Osteoblast (primary cell): ENCODE data around the gene FAM83G. TPM values are rescaled to one million over a fixed set of nuclear protein-coding genes. Genes with fewer than 3 reads are reported as not detected.
A peak's percentile ranks its signal among the peaks of the same experiment; 100 is the strongest.

Experiments
- DNase-seq: peaks from one replicate; pipeline ENCODE4 v3.0.0; 2011; ENCODE audit warnings: low spot score, mixed read lengths; ENCODE audit not compliant: insufficient read length; ENCODE audit errors: missing footprints
- H2AFZ ChIP-seq: 2 replicates; pipeline ENCODE4 v1.6.0; 2011; ENCODE audit warnings: mild to moderate bottlenecking, low read length
- H3K27ac ChIP-seq: 2 replicates; pipeline ENCODE4 v1.5.1; 2011; ENCODE audit warnings: mild to moderate bottlenecking, low read depth, low read length, moderate library complexity
- H3K27me3 ChIP-seq: 2 replicates; pipeline ENCODE4 v1.6.0; 2012; ENCODE audit warnings: mild to moderate bottlenecking, control low read depth, inconsistent platforms, low read length, moderate library complexity; ENCODE audit not compliant: insufficient read depth
- H3K36me3 ChIP-seq: 2 replicates; pipeline ENCODE4 v1.5.1; 2011; ENCODE audit warnings: mild to moderate bottlenecking, low read length, control low read depth, moderate library complexity; ENCODE audit not compliant: insufficient read depth
- H3K4me1 ChIP-seq: 2 replicates; pipeline ENCODE4 v1.5.1; 2011; ENCODE audit warnings: mild to moderate bottlenecking, low read length, control low read depth, moderate library complexity; ENCODE audit not compliant: insufficient read depth
- H3K4me2 ChIP-seq: 2 replicates; pipeline ENCODE4 v1.6.0; 2011; ENCODE audit warnings: mild to moderate bottlenecking, low read length; ENCODE audit not compliant: insufficient read depth
- H3K4me3 ChIP-seq: fragments of 200-600 bp; sonication (generic); 3 replicates; pipeline ENCODE4 v1.5.1; 2012; ENCODE audit warnings: mild to moderate bottlenecking, low read length, inconsistent platforms; ENCODE audit not compliant: insufficient read depth
- H3K79me2 ChIP-seq: 2 replicates; pipeline ENCODE4 v1.6.0; 2012; ENCODE audit warnings: mild to moderate bottlenecking, low read length, control low read depth, inconsistent platforms; ENCODE audit not compliant: insufficient read depth
- H3K9me3 ChIP-seq: 2 replicates; pipeline ENCODE4 v1.5.1; 2011; ENCODE audit warnings: low read depth, low read length, control low read depth
- H4K20me1 ChIP-seq: 2 replicates; pipeline ENCODE4 v1.6.0; 2012; ENCODE audit warnings: mild to moderate bottlenecking, low read length, control low read depth; ENCODE audit not compliant: insufficient read depth
- CTCF ChIP-seq: IDR thresholded peaks from 2 replicates; pipeline ENCODE4 v1.5.1; 2011; ENCODE audit warnings: mild to moderate bottlenecking, low read depth, low read length, moderate library complexity; ENCODE audit errors: extremely low read depth
- total RNA-seq: library from RNA; depleted of rRNA; stranded (reverse); fragments of >200 nt; gene quantifications from 2 replicates; pipeline ENCODE4 v1.2.3, GENCODE V29; 2012

Gene FAM83G
- total RNA-seq, 1 donor: 11.6 TPM

DNA sequence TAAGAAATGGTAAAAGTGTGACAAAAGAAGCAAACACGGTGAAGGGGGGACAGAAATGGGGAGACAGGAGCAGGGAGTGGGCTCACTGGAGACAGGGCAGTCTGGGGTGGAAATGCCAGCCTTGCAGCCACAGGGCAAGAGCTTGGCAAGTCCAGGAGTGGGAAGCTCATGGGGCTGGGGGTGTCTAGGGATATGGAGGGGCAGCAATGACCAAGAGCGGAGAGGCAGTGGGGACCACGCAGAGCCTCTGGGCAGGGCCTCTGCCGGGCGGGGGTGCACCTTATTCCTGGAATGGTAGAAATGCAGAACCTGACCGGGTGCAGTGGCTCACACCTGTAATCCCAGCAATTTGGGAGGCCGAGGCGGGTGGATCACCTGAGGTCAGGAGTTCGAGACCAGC lies 40.0 kb downstream of the FAM83G start:
- peaks cover 31% of the 10 kb centered on the region for H3K4me1 ChIP-seq
- H4K20me1 ChIP-seq: no peaks in the 10 kb centered on the region
- TF ChIP-seq CTCF: no peak
- no peak overlapping the region for H2AFZ ChIP-seq
- H3K4me2 ChIP-seq: no peak overlapping the region
- H3K79me2 ChIP-seq: no peaks in the 10 kb centered on the region
- H3K36me3 ChIP-seq: no peaks in the 10 kb centered on the region
- no peak overlapping the region for H3K27ac ChIP-seq
- no peak overlapping the region for H3K4me3 ChIP-seq
- H3K9me3 ChIP-seq: no peaks in the 10 kb centered on the region
- no peaks in the 10 kb centered on the region for H3K27me3 ChIP-seq
- DNase-seq: no peak

DNA sequence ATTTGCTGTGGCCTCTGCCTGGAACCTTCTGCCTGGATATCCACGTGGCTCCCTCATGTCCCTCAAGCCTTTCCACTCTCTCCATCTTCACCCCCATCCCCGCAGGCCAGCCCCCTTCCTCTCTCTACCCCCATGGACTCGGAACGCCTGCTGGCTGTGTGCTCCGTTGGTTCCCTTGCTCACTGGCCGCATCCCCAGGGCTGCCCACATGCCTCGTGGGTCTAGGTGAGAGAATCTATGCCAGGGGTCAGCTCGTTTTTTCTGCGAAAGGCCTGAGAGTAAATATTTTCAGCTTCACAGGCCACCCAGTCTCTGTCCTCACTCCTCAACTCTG lies 40.6 kb downstream of the FAM83G start:
- Histone ChIP-seq H3K4me2 (no peak overlapping the region), H3K9me3 (no peaks in the 10 kb centered on the region), H3K4me3 (no peak overlapping the region), H4K20me1 (no peaks in the 10 kb centered on the region), H2AFZ (no peak overlapping the region), H3K27ac (peak overlapping the region; percentile 87), H3K4me1 (peaks cover 28% of the 10 kb centered on the region), H3K79me2 (no peaks in the 10 kb centered on the region), H3K36me3 (no peaks in the 10 kb centered on the region), H3K27me3 (no peaks in the 10 kb centered on the region)
- no peak for TF ChIP-seq CTCF
- peak; percentile 65 for DNase-seq

GRCh38 chr17:18963126-18964017 lies 41.2 kb downstream of the FAM83G start:
- TF ChIP-seq CTCF: no peak
- peaks cover 28% of the 10 kb centered on the region for H3K4me1 ChIP-seq
- DNase-seq: peak; percentile 97
- H3K79me2 ChIP-seq: no peaks in the 10 kb centered on the region
- H2AFZ ChIP-seq: peak overlapping the region; percentile 72
- H3K27me3 ChIP-seq: no peaks in the 10 kb centered on the region
- peak overlapping the region; percentile 87 for H3K27ac ChIP-seq
- peak overlapping the region; percentile 10 for H3K4me2 ChIP-seq
- H3K4me3 ChIP-seq: no peak overlapping the region
- no peaks in the 10 kb centered on the region for H3K9me3 ChIP-seq
- H3K36me3 ChIP-seq: no peaks in the 10 kb centered on the region
- H4K20me1 ChIP-seq: no peaks in the 10 kb centered on the region

DNA sequence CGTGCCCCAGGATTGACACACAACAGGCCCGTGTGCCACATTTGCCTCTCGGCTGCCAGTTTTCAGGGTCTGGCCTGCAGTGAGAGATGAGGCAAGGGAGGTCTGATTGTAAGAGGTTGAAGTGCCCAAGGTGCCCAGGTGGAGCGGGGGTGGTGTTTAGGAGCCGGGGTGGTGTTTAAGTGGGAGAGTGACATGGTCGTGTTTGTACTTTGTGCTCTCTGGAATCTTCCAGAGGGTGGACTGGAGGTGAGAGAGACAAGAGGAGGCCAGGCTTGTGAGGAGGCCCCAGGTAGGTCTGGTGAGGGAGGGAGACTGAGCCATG lies 42.1 kb downstream of the FAM83G start:
- Histone ChIP-seq H3K4me2 (peak overlapping the region; percentile 27), H2AFZ (no peak overlapping the region), H3K4me3 (no peak overlapping the region), H3K27me3 (no peaks in the 10 kb centered on the region), H3K79me2 (no peaks in the 10 kb centered on the region), H3K9me3 (no peaks in the 10 kb centered on the region), H4K20me1 (no peaks in the 10 kb centered on the region), H3K27ac (peak overlapping the region; percentile 87), H3K36me3 (no peaks in the 10 kb centered on the region), H3K4me1 (peaks cover 28% of the 10 kb centered on the region)
- DNase-seq: no peak
- TF ChIP-seq CTCF: no peak
